Pancreas (tissue), 10 donors: Measurements from ENCODE around the gene SERINC5. TPM values are rescaled to one million over a fixed set of nuclear protein-coding genes. Genes with fewer than 3 reads are reported as not detected.

Source experiments
- ATAC-seq, 4 donors: fragments of 200-7000 bp; cut with Tn5 transposase; one replicate each; pipeline versions ENCODE4 v1.8.0 to v1.9.1; 2020; ENCODE audit warnings: mild to moderate bottlenecking in 4 of 4, moderate library complexity in 4 of 4
- DNase-seq, 6 donors: peaks; one replicate each; pipeline ENCODE4 v3.0.0-alpha.2; 2020
- FAIRE-seq: peaks from 2 replicates; lab custom pipeline; 2012; peaks lifted over from hg19 to GRCh38; lab: Jason Lieb, UNC
- H3K27ac ChIP-seq, 4 donors: fragments of 200-600 bp; sonication (generic); 1 replicate in 3 of 4; 2 replicates in 1 of 4; pipeline versions ENCODE4 v1.5.0 to v1.8.0; 2020
- H3K27me3 ChIP-seq, 4 donors: fragments of 200-600 bp; one replicate each; pipeline ENCODE4 v1.8.0; 2021
- H3K36me3 ChIP-seq, 3 donors: fragments of 200-600 bp; sonication (generic) in 1 of 3; one replicate each; pipeline versions ENCODE4 v1.5.0 to v1.8.0; 2020 to 2021
- H3K4me1 ChIP-seq, 3 donors: fragments of 200-600 bp; one replicate each; pipeline ENCODE4 v1.8.0; 2021
- H3K4me3 ChIP-seq, 4 donors: fragments of 200-600 bp; sonication (generic) in 2 of 4; one replicate each; pipeline versions ENCODE4 v1.5.0 to v1.8.0; 2020 to 2021
- H3K9me3 ChIP-seq, 4 donors: fragments of 200-600 bp; one replicate each; pipeline ENCODE4 v1.8.0; 2021
- WGBS, 2 donors: extraction: QIAGEN DNeasy Blood & Tissue Kit; methylation state at CpG; one replicate each; pipeline ENCODE4 v1.1.7; 2013; 5-methylcytosine and 5-hydroxymethylcytosine counted together
- intact Hi-C, 3 donors: fragments of 100-400 bp; cut with DNase I; formaldehyde crosslinking; loops; one replicate each; pipeline versions ENCODE4 v1.11.1 to v1.14.2; 2022
- polyA plus RNA-seq, 2 donors: library from polyadenylated mRNA; stranded (reverse); fragments of 200-250 nt; gene quantifications; one replicate each; pipeline ENCODE4 v1.2.3, GENCODE V29; 2013
- total RNA-seq, 6 donors: library from RNA; stranded (reverse); fragmentation: NEBNext Ultra II Directional in 4 of 6; extraction: Animal tissue kit (Norgen Biotek cat#: 25700) in 4 of 6; gene quantifications; one replicate each; pipeline versions ENCODE4 v1.2.1 to v1.2.4, GENCODE V29; 2021 to 2023
- TF ChIP-seq, protein P1 (sequence below), 4 donors: fragments of 200-600 bp; sonication (generic) in 3 of 4; IDR thresholded peaks; one replicate each; pipeline versions ENCODE4 v1.5.0 to v1.8.0; 2021; ENCODE audit warnings: antibody characterized with exemption in 4 of 4
- donor health status: healthy with polysubstance abuse.
- donor health status: DM: no; HTN: no; CAD: no; lungs with moderate emphysema.
- donor health status: DM: no; HTN: no; CAD: no.
- donor health status: control.
- donor health status: control.
- donor health status: Bipolar disorder and iron deficiency.
- donor health status: DM: yes; HTN: yes; CAD: no.
- donor health status: DM: no; HTN: no; CAD: no.
- donor health status: DM: no; HTN: no; CAD: no.
- donor health status: DM: yes; HTN: yes; CAD: no.

Gene SERINC5
- total and polyA plus RNA-seq, 8 donors = 3.7 to 43.2 (median 14.8) TPM

DNA sequence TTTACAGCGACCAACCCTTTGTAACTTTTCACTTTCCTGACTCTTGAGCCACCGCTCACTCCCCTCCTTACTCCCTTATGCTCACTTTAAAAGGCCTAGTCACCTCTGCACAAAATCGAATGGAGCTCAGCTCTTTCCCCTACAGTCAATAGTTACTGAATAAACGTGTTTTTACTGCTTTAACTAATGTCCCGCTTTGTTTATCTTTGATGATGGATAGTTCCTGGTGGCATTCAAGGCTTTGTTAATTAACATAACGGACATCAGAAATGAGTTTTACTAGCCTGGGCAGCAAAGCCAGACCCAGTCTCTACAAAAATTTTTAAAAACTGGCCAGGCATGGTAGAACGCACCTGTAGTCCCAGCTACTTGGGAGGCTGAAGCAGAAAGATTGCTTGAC is 5.0 kb downstream of the SERINC5 start:
- intact Hi-C loops = loop anchor here in 1 of 3 donors (10.0 kb wide), 1 partner anchor 66 kb away; no protein-coding TSS in a partner anchor
- no peaks in the 10 kb centered on the region for H3K27me3 ChIP-seq
- DNase-seq = no peak
- TF ChIP-seq, protein P1, sequence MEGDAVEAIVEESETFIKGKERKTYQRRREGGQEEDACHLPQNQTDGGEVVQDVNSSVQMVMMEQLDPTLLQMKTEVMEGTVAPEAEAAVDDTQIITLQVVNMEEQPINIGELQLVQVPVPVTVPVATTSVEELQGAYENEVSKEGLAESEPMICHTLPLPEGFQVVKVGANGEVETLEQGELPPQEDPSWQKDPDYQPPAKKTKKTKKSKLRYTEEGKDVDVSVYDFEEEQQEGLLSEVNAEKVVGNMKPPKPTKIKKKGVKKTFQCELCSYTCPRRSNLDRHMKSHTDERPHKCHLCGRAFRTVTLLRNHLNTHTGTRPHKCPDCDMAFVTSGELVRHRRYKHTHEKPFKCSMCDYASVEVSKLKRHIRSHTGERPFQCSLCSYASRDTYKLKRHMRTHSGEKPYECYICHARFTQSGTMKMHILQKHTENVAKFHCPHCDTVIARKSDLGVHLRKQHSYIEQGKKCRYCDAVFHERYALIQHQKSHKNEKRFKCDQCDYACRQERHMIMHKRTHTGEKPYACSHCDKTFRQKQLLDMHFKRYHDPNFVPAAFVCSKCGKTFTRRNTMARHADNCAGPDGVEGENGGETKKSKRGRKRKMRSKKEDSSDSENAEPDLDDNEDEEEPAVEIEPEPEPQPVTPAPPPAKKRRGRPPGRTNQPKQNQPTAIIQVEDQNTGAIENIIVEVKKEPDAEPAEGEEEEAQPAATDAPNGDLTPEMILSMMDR (IDR thresholded peaks at IDR 0.05) = no peak
- no peak for ATAC-seq
- peaks cover 20 to 34% (median 33%) of the 10 kb centered on the region in 3 donors for H3K4me1 ChIP-seq
- no peak overlapping the region for H3K27ac ChIP-seq
- 51 to 56% methylated on average over 7 of the region's 7 CpGs for WGBS, 2 donors
- no peak for FAIRE-seq
- H3K4me3 ChIP-seq = no peak overlapping the region
- no peaks in the 10 kb centered on the region for H3K36me3 ChIP-seq
- H3K9me3 ChIP-seq = no peaks in the 10 kb centered on the region

GRCh38 chr5:80249901-80250300 is 5.9 kb downstream of the SERINC5 start:
- Histone ChIP-seq H3K27me3 (no peaks in the 10 kb centered on the region), H3K4me3 (no peak overlapping the region), H3K4me1 (peaks cover 21 to 39% (median 39%) of the 10 kb centered on the region in 3 donors), H3K36me3 (no peaks in the 10 kb centered on the region), H3K27ac (no peak overlapping the region), H3K9me3 (no peaks in the 10 kb centered on the region)
- ATAC-seq (no peak), FAIRE-seq (no peak), DNase-seq (no peak)
- intact Hi-C loops = loop anchor here in 1 of 3 donors (10.0 kb wide), 1 partner anchor 65 kb away; no protein-coding TSS in a partner anchor
- WGBS, 2 donors = 83 to 91% methylated on average over 1 of the region's 1 CpG
- TF ChIP-seq, protein P1 (IDR thresholded peaks at IDR 0.05) = no peak

- 88 to 89% methylated on average over 2 of the region's 2 CpGs for WGBS, 2 donors
- peaks cover 21 to 32% (median 24%) of the 10 kb centered on the region in 3 donors for H3K4me1 ChIP-seq
- ATAC-seq (no peak), DNase-seq (no peak), FAIRE-seq (no peak)
- intact Hi-C loops = no loop called here
- H3K27me3 ChIP-seq = no peaks in the 10 kb centered on the region
- H3K36me3 ChIP-seq = no peaks in the 10 kb centered on the region
- no peaks in the 10 kb centered on the region for H3K9me3 ChIP-seq
- peak overlapping the region in 1 of 4 donors; percentile 73 for H3K27ac ChIP-seq
- H3K4me3 ChIP-seq = no peak overlapping the region
- TF ChIP-seq, protein P1 (IDR thresholded peaks at IDR 0.05) = no peak
Measured at GRCh38 chr5:80248378-80248777, 7.5 kb downstream of the SERINC5 start.

GRCh38 chr5:80246995-80247729 is 8.7 kb downstream of the SERINC5 start:
- no peaks in the 10 kb centered on the region for H3K27me3 ChIP-seq
- H3K4me1 ChIP-seq = peaks cover 21 to 32% (median 23%) of the 10 kb centered on the region in 3 donors
- no peaks in the 10 kb centered on the region for H3K9me3 ChIP-seq
- no peak overlapping the region for H3K4me3 ChIP-seq
- no peak for FAIRE-seq
- ATAC-seq = peak; percentile 89 to 97 (median 93)
- intact Hi-C loops = no loop called here
- H3K27ac ChIP-seq = peak overlapping the region; percentile 7 to 73 (median 46)
- DNase-seq = peak in 4 of 6 donors; percentile 42 to 71 (median 58)
- TF ChIP-seq, protein P1 (IDR thresholded peaks at IDR 0.05) = no peak
- 11 to 17% methylated on average over 6 of the region's 6 CpGs for whole genome bisulfite sequencing, 2 donors
- no peaks in the 10 kb centered on the region for H3K36me3 ChIP-seq
